IMR-90 (cell line): ENCODE measurements around the gene MBNL3.

ENCODE experiments used
- CEBPB ChIP-seq: IDR thresholded peaks from 2 replicates; pipeline ENCODE4 v1.6.1; 2012; ENCODE audit warnings: low read depth, low read length, improper control_type of control experiment
- FOS ChIP-seq: fragments of 150-350 bp; IDR thresholded peaks from 2 replicates; pipeline ENCODE4 v1.6.1; 2016; ENCODE audit warnings: low read depth, low read length
- RAD21 ChIP-seq: IDR thresholded peaks from 2 replicates; pipeline ENCODE4 v1.6.1; 2012; ENCODE audit warnings: low read length, improper control_type of control experiment
- RCOR1 ChIP-seq: IDR thresholded peaks from 2 replicates; pipeline ENCODE4 v1.6.1; 2012; ENCODE audit warnings: mild to moderate bottlenecking, low read length, improper control_type of control experiment; ENCODE audit not compliant: insufficient replicate concordance
- TF ChIP-seq, protein P1 (sequence below): conservative IDR thresholded peaks from 2 replicates; pipeline ENCODE4 v1.5.1; 2012; ENCODE audit warnings: mild to moderate bottlenecking, low read depth, low read length, improper control_type of control experiment

DNA sequence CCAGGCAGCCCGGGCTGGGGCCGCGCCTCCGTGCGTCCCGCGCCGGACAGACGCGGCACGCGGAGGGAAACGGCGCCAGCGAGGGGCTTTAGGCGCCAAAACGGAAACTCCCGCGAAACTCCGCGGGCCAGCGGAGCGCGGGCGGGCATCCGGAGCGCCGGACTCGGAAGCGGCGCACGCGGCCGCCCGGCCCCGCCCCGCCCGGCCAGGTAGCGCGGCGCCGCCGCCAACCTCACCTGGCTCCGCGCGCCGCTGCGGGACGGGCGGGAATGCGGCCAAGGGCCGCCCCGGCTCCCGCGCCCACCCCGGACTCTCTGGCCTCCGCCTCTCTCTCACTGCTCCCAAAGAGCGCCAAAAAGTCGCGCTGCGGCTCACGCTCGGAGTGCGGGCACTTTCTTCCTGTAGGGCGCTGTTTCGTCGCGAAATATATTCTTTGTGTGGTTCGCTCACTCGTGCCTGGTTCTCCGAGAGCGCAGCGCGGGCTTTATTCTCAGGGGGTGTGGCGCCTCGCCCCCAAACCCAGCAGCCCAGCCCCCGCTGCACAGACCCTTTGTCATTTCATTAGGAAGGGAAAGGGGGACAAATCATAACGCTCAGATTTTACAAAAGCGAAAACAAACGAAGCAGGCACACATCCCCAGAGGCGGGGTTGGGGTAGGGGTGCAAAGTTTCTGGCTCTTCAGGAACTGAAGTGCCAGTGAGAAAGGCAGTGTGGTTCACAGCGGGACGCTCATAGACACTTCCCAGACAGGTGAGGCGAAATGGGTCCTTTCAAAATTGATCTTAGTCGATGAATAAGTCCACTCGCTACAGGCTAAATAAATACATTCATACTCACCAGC is 961 bp upstream of the MBNL3 start:
- TF ChIP-seq, protein P1, sequence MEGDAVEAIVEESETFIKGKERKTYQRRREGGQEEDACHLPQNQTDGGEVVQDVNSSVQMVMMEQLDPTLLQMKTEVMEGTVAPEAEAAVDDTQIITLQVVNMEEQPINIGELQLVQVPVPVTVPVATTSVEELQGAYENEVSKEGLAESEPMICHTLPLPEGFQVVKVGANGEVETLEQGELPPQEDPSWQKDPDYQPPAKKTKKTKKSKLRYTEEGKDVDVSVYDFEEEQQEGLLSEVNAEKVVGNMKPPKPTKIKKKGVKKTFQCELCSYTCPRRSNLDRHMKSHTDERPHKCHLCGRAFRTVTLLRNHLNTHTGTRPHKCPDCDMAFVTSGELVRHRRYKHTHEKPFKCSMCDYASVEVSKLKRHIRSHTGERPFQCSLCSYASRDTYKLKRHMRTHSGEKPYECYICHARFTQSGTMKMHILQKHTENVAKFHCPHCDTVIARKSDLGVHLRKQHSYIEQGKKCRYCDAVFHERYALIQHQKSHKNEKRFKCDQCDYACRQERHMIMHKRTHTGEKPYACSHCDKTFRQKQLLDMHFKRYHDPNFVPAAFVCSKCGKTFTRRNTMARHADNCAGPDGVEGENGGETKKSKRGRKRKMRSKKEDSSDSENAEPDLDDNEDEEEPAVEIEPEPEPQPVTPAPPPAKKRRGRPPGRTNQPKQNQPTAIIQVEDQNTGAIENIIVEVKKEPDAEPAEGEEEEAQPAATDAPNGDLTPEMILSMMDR = no peak
- TF ChIP-seq RCOR1 (no peak), FOS (no peak), CEBPB (no peak), RAD21 (no peak)
